ENCODE measurements around the gene GBF1.
"Not testable (repeated sequence)": the region's sequence is repeated elsewhere in the genome, so short reads cannot be mapped to it uniquely, and the experiment has no call there.

Gene GBF1

GRCh38 chr10:102231357-102232318, 13.7 kb upstream of the GBF1 start:
- DNase-seq (ENCODE audit: low spot score): no peak

- DNase-seq (ENCODE audit: low spot score): no peak
These were observed 11.3 kb upstream of the GBF1 start for GRCh38 chr10:102233997-102234396.

GRCh38 chr10:102234888-102235597, 10.3 kb upstream of the GBF1 start:
- no peak for DNase-seq (ENCODE audit: low spot score)

- no peak for DNase-seq (ENCODE audit: low spot score)
These were observed 9.8 kb upstream of the GBF1 start for GRCh38 chr10:102235598-102235920.

GRCh38 chr10:102236006-102236405, 9.3 kb upstream of the GBF1 start:
- DNase-seq (ENCODE audit: low spot score): no peak

- DNase-seq (ENCODE audit: low spot score): no peak
These were observed 7.5 kb upstream of the GBF1 start for GRCh38 chr10:102237711-102238252.

- DNase-seq (ENCODE audit: low spot score): no peak
These were observed 4.8 kb upstream of the GBF1 start for GRCh38 chr10:102240467-102241031.

- DNase-seq (ENCODE audit: low spot score): no peak
These were observed 4.3 kb upstream of the GBF1 start for GRCh38 chr10:102241032-102241443.

- DNase-seq (ENCODE audit: low spot score): peak; percentile 85
These were observed 3.8 kb upstream of the GBF1 start, which contains the start of gene PITX3 for GRCh38 chr10:102241444-102242117. TSS of gene PITX3 (minus strand) at chr10:102241512. CDS start at chr10:102232080, 9,432 bp downstream.

- DNase-seq (ENCODE audit: low spot score): no peak
These were observed 3.2 kb upstream of the GBF1 start for GRCh38 chr10:102242118-102242485.

- DNase-seq (ENCODE audit: low spot score): no peak
These were observed 2.0 kb upstream of the GBF1 start for GRCh38 chr10:102243309-102243708.

GRCh38 chr10:102245932-102246251, 560 bp downstream of the GBF1 start:
- DNase-seq (ENCODE audit: low spot score): no peak

- DNase-seq (ENCODE audit: low spot score): no peak
These were observed 929 bp downstream of the GBF1 start for GRCh38 chr10:102246261-102246660.

- no peak for DNase-seq (ENCODE audit: low spot score)
These were observed 2.4 kb downstream of the GBF1 start for GRCh38 chr10:102247734-102248133.

GRCh38 chr10:102252508-102252907, 7.2 kb downstream of the GBF1 start:
- DNase-seq (ENCODE audit: low spot score): not testable (repeated sequence)

GRCh38 chr10:102254426-102254825, 9.1 kb downstream of the GBF1 start:
- DNase-seq (ENCODE audit: low spot score): no peak

- no peak for DNase-seq (ENCODE audit: low spot score)
These were observed 10.1 kb downstream of the GBF1 start for GRCh38 chr10:102255404-102255803.

GRCh38 chr10:102261196-102261595, 15.9 kb downstream of the GBF1 start:
- DNase-seq (ENCODE audit: low spot score): no peak

GRCh38 chr10:102261842-102262241, 16.5 kb downstream of the GBF1 start:
- DNase-seq (ENCODE audit: low spot score): no peak

- DNase-seq (ENCODE audit: low spot score): no peak
These were observed 17.5 kb downstream of the GBF1 start for GRCh38 chr10:102262744-102263370.

GRCh38 chr10:102264371-102264770, 19.0 kb downstream of the GBF1 start:
- no peak for DNase-seq (ENCODE audit: low spot score)

- no peak for DNase-seq (ENCODE audit: low spot score)
These were observed 21.3 kb downstream of the GBF1 start for GRCh38 chr10:102266670-102267069.

All from SW480 (cell line).